ENCODE results near the gene TCF12.

The TCF12 gene

DNA sequence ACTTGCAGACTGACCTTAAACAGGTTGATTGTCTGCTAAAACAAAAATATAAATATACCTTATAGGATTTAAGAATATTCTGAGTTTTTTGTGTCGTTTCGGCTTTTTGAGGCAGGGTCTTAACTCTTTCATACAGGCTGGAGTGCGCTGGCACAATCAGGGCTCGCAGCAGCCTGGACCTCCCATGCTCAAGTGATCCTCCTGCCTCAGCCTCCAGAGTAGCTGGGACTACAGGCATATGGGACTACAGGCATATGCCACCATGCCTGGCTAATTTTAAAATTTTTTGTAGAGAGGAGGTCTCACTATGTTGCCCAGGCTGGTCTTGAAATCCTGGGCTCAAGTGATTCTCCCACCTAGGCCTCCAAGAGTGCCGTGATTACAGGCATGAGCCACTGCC lies 113.9 kb downstream of the TCF12 start:
- no peak overlapping the region for H3K27ac ChIP-seq
- H3K4me1 ChIP-seq: peaks cover 0 to 33% (median 22%) of the 10 kb centered on the region in 4 donors
- H3K36me3 ChIP-seq: no peaks in the 10 kb centered on the region
- no peak for DNase-seq
- no peak overlapping the region for H3K4me3 ChIP-seq
- intact Hi-C loops (cut with DNase I; ENCODE audit: low total_unique reads): no loop called here
- TF ChIP-seq, protein P1, sequence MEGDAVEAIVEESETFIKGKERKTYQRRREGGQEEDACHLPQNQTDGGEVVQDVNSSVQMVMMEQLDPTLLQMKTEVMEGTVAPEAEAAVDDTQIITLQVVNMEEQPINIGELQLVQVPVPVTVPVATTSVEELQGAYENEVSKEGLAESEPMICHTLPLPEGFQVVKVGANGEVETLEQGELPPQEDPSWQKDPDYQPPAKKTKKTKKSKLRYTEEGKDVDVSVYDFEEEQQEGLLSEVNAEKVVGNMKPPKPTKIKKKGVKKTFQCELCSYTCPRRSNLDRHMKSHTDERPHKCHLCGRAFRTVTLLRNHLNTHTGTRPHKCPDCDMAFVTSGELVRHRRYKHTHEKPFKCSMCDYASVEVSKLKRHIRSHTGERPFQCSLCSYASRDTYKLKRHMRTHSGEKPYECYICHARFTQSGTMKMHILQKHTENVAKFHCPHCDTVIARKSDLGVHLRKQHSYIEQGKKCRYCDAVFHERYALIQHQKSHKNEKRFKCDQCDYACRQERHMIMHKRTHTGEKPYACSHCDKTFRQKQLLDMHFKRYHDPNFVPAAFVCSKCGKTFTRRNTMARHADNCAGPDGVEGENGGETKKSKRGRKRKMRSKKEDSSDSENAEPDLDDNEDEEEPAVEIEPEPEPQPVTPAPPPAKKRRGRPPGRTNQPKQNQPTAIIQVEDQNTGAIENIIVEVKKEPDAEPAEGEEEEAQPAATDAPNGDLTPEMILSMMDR (IDR thresholded peaks at IDR 0.05): no peak
- H3K9me3 ChIP-seq: no peaks in the 10 kb centered on the region
- H3K27me3 ChIP-seq: no peaks in the 10 kb centered on the region

DNA sequence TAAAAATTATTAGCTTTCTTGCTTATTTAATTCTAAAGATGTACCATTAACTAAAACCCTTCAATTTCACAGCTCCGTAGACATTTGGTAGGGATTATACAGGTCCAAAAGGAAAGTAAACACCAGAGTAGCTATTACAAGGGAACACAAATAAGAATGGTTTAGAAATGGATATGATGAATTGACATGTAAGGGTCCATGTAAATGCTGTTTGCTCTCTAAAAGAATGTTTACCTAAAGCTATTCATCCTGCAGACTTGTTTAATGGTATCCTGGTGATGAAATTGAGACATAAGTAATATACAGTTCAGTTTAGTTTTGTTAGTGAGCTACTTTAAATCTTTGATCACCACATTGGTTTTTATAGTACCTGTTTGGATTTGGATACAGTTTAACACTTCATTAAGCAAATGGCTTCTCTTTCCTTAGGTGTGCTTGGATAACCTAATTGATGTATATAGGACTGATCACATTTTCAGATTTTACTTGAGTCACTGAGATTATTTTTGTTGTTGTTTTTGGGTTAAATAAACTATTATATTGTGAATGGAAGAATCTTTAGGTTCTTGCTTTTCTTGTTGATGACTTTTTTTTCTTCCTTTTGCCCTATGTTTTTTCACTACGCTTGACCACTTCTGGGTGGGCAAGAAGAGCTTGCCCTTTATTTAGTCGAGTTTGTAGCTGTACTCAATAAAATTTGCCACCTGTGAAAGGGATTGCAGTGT lies 115.4 kb downstream of the TCF12 start:
- Histone ChIP-seq H3K36me3 (no peaks in the 10 kb centered on the region), H3K9me3 (no peaks in the 10 kb centered on the region), H3K4me3 (no peak overlapping the region), H3K27ac (no peak overlapping the region), H3K27me3 (no peaks in the 10 kb centered on the region), H3K4me1 (peaks cover 0 to 33% (median 22%) of the 10 kb centered on the region in 4 donors)
- DNase-seq: no peak
- intact Hi-C loops (cut with DNase I; ENCODE audit: low total_unique reads): no loop called here
- TF ChIP-seq, protein P1 (IDR thresholded peaks at IDR 0.05): no peak

DNA sequence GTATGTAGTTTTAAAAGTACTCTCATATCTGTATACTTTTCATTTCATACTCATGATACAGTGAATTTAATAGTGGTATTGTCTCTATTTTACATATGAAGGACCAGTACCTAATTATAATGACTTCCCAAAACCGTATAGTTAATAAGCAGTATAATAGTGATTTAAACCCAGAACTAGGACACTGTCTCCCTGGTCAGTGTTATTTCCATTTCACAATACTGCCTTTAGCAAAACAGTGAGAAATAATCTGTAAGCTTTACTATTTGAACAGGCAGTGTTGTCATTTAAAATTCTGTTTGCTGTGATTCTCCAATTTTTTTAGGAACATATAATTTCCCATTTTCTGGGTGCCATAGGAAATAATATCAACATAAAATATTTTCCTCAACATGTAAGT lies 116.2 kb downstream of the TCF12 start:
- peaks cover 0 to 33% (median 22%) of the 10 kb centered on the region in 4 donors for H3K4me1 ChIP-seq
- no peaks in the 10 kb centered on the region for H3K9me3 ChIP-seq
- H3K27me3 ChIP-seq: no peaks in the 10 kb centered on the region
- TF ChIP-seq, protein P1 (IDR thresholded peaks at IDR 0.05): no peak
- no peaks in the 10 kb centered on the region for H3K36me3 ChIP-seq
- DNase-seq: no peak
- H3K4me3 ChIP-seq: no peak overlapping the region
- intact Hi-C loops (cut with DNase I; ENCODE audit: low total_unique reads): no loop called here
- H3K27ac ChIP-seq: no peak overlapping the region

DNA sequence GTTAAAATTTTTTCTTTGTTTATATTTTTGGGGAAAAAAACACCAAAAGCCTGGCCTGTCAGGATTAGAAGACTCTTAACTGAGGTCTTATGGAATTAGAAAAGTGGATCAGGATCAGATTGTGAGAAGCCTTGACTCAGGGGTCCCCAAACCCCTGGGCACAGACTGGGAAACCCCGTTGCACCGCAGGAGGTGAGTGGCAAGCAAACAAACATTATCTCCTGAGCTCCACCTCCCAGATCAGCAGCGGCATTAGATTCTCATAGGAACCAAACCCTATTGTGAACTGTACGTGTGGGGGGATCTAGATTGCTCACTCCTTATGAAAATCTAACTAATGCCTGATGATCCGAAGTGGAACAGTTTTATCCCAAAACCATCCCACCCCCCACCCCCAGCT lies 117.2 kb downstream of the TCF12 start:
- no peaks in the 10 kb centered on the region for H3K27me3 ChIP-seq
- TF ChIP-seq, protein P1 (IDR thresholded peaks at IDR 0.05): no peak
- H3K27ac ChIP-seq: no peak overlapping the region
- no peak overlapping the region for H3K4me3 ChIP-seq
- peaks cover 0 to 34% (median 21%) of the 10 kb centered on the region in 4 donors for H3K4me1 ChIP-seq
- DNase-seq: no peak
- H3K36me3 ChIP-seq: no peaks in the 10 kb centered on the region
- intact Hi-C loops (cut with DNase I; ENCODE audit: low total_unique reads): no loop called here
- H3K9me3 ChIP-seq: no peaks in the 10 kb centered on the region

- no peaks in the 10 kb centered on the region for H3K27me3 ChIP-seq
- no peaks in the 10 kb centered on the region for H3K9me3 ChIP-seq
- no peak overlapping the region for H3K27ac ChIP-seq
- H3K4me1 ChIP-seq: peaks cover 0 to 27% (median 14%) of the 10 kb centered on the region in 4 donors
- TF ChIP-seq, protein P1 (IDR thresholded peaks at IDR 0.05): no peak
- DNase-seq: no peak
- H3K36me3 ChIP-seq: no peaks in the 10 kb centered on the region
- no peak overlapping the region for H3K4me3 ChIP-seq
- intact Hi-C loops (cut with DNase I; ENCODE audit: low total_unique reads): no loop called here
Observed at GRCh38 chr15:57036352-57036751, 117.9 kb downstream of the TCF12 start.
